SK-N-MC (cell line): ENCODE data around the gene RITA1.

Experiments used
- DNase-seq: peaks from one replicate; pipeline ENCODE4 v3.0.0-alpha.2; 2011; ENCODE audit warnings: low read depth, low spot score
- H3K27ac ChIP-seq: fragments of 200-600 bp; sonication (generic); 2 replicates; pipeline ENCODE4 v1.5.1; 2016; ENCODE audit warnings: mixed run types
- H3K36me3 ChIP-seq: fragments of 200-600 bp; sonication (generic); 2 replicates; pipeline ENCODE4 v1.6.1; 2017; ENCODE audit warnings: antibody characterized with exemption, low read length, mixed read lengths; ENCODE audit not compliant: insufficient read depth
- H3K4me3 ChIP-seq: fragments of 200-600 bp; sonication (generic); 2 replicates; pipeline ENCODE4 v1.5.1; 2016
- H3K9ac ChIP-seq: fragments of 200-600 bp; sonication (generic); 2 replicates; pipeline ENCODE4 v1.8.0; 2017; ENCODE audit warnings: mixed run types, mixed read lengths; ENCODE audit not compliant: insufficient read length
- H3K9me3 ChIP-seq: fragments of 200-600 bp; sonication (generic); 2 replicates; pipeline ENCODE4 v1.6.1; 2017; ENCODE audit warnings: low read depth, mild to moderate bottlenecking, antibody characterized with exemption, low read length, moderate library complexity, mixed read lengths
- EZH2 ChIP-seq: fragments of 200-600 bp; sonication (generic); IDR thresholded peaks from one replicate; pipeline ENCODE4 v1.6.1; 2017; ENCODE audit warnings: antibody characterized with exemption
- FOXP2 ChIP-seq: optimal IDR thresholded peaks from 2 replicates; pipeline ENCODE3; 2011; ENCODE audit warnings: mild to moderate bottlenecking, moderate library complexity; ENCODE audit not compliant: insufficient read depth; ENCODE audit errors: extremely low read length, control extremely low read depth
- POLR2AphosphoS5 ChIP-seq: IDR thresholded peaks from 2 replicates; pipeline ENCODE4 v1.6.1; 2012; ENCODE audit warnings: mild to moderate bottlenecking, low read depth, low read length, borderline replicate concordance

The RITA1 gene

GRCh38 chr12:113158439-113159203, 26.9 kb upstream of the RITA1 start:
- no peak overlapping the region for H3K27ac ChIP-seq
- no peak for TF ChIP-seq POLR2AphosphoS5
- TF ChIP-seq EZH2, result no peak
- no peak for TF ChIP-seq FOXP2
- no peak overlapping the region for H3K9ac ChIP-seq
- H3K9me3 ChIP-seq, result no peaks in the 10 kb centered on the region
- DNase-seq, result no peak
- peaks cover 36% of the 10 kb centered on the region for H3K36me3 ChIP-seq
- no peak overlapping the region for H3K4me3 ChIP-seq

GRCh38 chr12:113159937-113160336, 25.6 kb upstream of the RITA1 start:
- Histone ChIP-seq H3K27ac (no peak overlapping the region), H3K9ac (no peak overlapping the region), H3K9me3 (no peaks in the 10 kb centered on the region), H3K36me3 (peaks cover 36% of the 10 kb centered on the region), H3K4me3 (no peak overlapping the region)
- DNase-seq, result no peak
- TF ChIP-seq POLR2AphosphoS5 (no peak), EZH2 (no peak), FOXP2 (no peak)

GRCh38 chr12:113161415-113162016, 24.0 kb upstream of the RITA1 start:
- no peaks in the 10 kb centered on the region for H3K9me3 ChIP-seq
- peak; percentile 85 for DNase-seq
- no peak overlapping the region for H3K4me3 ChIP-seq
- TF ChIP-seq POLR2AphosphoS5 (no peak; the same call in 1 of the 2 replicates), FOXP2 (no peak), EZH2 (no peak)
- H3K27ac ChIP-seq, result no peak overlapping the region
- H3K36me3 ChIP-seq, result peaks cover 49% of the 10 kb centered on the region
- no peak overlapping the region for H3K9ac ChIP-seq

GRCh38 chr12:113162102-113163029, 23.2 kb upstream of the RITA1 start:
- peaks cover 49% of the 10 kb centered on the region for H3K36me3 ChIP-seq
- H3K9ac ChIP-seq, result no peak overlapping the region
- H3K4me3 ChIP-seq, result no peak overlapping the region
- DNase-seq, result no peak
- TF ChIP-seq POLR2AphosphoS5, result no peak; the same call in 1 of the 2 replicates
- no peak for TF ChIP-seq FOXP2
- TF ChIP-seq EZH2, result no peak
- H3K9me3 ChIP-seq, result no peaks in the 10 kb centered on the region
- no peak overlapping the region for H3K27ac ChIP-seq

GRCh38 chr12:113163030-113163360, 22.5 kb upstream of the RITA1 start:
- Histone ChIP-seq H3K36me3 (peaks cover 52% of the 10 kb centered on the region), H3K4me3 (no peak overlapping the region), H3K9me3 (no peaks in the 10 kb centered on the region), H3K27ac (no peak overlapping the region), H3K9ac (no peak overlapping the region)
- DNase-seq, result no peak
- TF ChIP-seq EZH2 (no peak), FOXP2 (no peak), POLR2AphosphoS5 (no peak)

- DNase-seq, result no peak
- Histone ChIP-seq H3K9me3 (no peaks in the 10 kb centered on the region), H3K9ac (no peak overlapping the region), H3K36me3 (peaks cover 52% of the 10 kb centered on the region), H3K4me3 (no peak overlapping the region), H3K27ac (no peak overlapping the region)
- no peak for TF ChIP-seq FOXP2
- TF ChIP-seq EZH2, result no peak
- TF ChIP-seq POLR2AphosphoS5, result no peak
Measured at GRCh38 chr12:113164014-113164413, 21.5 kb upstream of the RITA1 start.

- no peak for DNase-seq
- no peak overlapping the region for H3K4me3 ChIP-seq
- no peaks in the 10 kb centered on the region for H3K9me3 ChIP-seq
- no peak overlapping the region for H3K9ac ChIP-seq
- H3K36me3 ChIP-seq, result peaks cover 49% of the 10 kb centered on the region
- no peak overlapping the region for H3K27ac ChIP-seq
- TF ChIP-seq POLR2AphosphoS5, result no peak
- no peak for TF ChIP-seq FOXP2
- no peak for TF ChIP-seq EZH2
Measured at GRCh38 chr12:113165521-113166450, 19.7 kb upstream of the RITA1 start.

- peaks cover 60% of the 10 kb centered on the region for H3K36me3 ChIP-seq
Measured at GRCh38 chr12:113167868-113168267, 17.7 kb upstream of the RITA1 start.

More at GRCh38 chr12:113167868-113168267, 17.7 kb upstream of the RITA1 start:
- TF ChIP-seq FOXP2, result no peak
- TF ChIP-seq POLR2AphosphoS5, result no peak
- no peak for TF ChIP-seq EZH2
- no peak overlapping the region for H3K27ac ChIP-seq
- DNase-seq, result no peak
- no peak overlapping the region for H3K9ac ChIP-seq
- H3K4me3 ChIP-seq, result no peak overlapping the region
- H3K9me3 ChIP-seq, result no peaks in the 10 kb centered on the region
